HFF-Myc (cell line): ENCODE measurements around the gene CYP4Z1.
"Not testable (repeated sequence)": the region's sequence is repeated elsewhere in the genome, so short reads cannot be mapped to it uniquely, and the experiment has no call there.

ENCODE experiments used
- DNase-seq: peaks from one replicate; pipeline ENCODE4 v3.0.0-alpha.2; 2011; ENCODE audit warnings: low read depth; ENCODE audit errors: extremely low read depth
- H3K4me3 ChIP-seq: replicated peaks from 2 replicates; pipeline ENCODE4 v1.5.1; 2011; ENCODE audit warnings: low read depth, mild to moderate bottlenecking, control low read depth, low read length
- TF ChIP-seq, protein P1 (sequence below): IDR thresholded peaks from 2 replicates; pipeline ENCODE4 v1.5.1; 2012; ENCODE audit warnings: mild to moderate bottlenecking, low read depth, low read length, control low read depth; ENCODE audit errors: missing control alignments

The CYP4Z1 gene

DNA sequence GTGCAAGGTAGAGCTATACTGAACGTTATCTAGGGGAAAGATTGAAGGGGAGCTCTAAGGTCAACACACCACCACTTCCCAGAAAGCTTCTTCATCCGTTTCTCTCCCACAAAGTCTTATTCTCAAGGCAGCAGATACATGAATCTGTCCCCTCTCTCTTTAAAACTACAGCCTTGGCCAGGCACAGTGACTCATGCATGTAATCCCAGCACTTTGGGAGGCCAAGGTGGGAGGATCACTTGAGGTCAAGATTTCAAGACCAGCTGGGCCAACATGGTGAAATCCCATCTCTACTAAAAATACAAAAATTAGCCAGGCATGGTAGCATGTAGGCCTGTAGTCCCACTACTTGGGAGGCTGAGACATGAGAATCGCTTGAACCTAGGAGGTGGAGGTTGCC lies 35.4 kb upstream of the CYP4Z1 start:
- TF ChIP-seq, protein P1, sequence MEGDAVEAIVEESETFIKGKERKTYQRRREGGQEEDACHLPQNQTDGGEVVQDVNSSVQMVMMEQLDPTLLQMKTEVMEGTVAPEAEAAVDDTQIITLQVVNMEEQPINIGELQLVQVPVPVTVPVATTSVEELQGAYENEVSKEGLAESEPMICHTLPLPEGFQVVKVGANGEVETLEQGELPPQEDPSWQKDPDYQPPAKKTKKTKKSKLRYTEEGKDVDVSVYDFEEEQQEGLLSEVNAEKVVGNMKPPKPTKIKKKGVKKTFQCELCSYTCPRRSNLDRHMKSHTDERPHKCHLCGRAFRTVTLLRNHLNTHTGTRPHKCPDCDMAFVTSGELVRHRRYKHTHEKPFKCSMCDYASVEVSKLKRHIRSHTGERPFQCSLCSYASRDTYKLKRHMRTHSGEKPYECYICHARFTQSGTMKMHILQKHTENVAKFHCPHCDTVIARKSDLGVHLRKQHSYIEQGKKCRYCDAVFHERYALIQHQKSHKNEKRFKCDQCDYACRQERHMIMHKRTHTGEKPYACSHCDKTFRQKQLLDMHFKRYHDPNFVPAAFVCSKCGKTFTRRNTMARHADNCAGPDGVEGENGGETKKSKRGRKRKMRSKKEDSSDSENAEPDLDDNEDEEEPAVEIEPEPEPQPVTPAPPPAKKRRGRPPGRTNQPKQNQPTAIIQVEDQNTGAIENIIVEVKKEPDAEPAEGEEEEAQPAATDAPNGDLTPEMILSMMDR, result no peak
- H3K4me3 ChIP-seq, result no peak overlapping the region
- DNase-seq, result no peak

DNA sequence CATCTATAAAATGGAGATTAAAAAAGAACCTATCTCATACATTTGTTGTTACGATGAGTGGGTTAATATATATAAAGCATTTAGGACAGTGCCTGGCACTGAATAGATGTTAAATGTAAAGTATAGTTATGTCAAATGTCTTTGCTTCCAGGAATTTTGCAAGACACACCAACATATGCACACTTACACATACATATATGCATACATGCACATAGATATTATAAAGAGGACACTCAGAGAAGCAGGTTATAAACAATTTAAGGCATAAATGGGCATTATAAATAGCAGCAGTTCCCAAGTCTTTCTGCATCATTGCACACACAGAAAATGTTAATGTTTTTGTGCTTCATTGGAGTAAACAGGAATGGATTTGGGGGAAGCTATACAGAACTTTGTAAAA lies 30.3 kb upstream of the CYP4Z1 start:
- H3K4me3 ChIP-seq, result no peak overlapping the region
- TF ChIP-seq, protein P1, result no peak
- no peak for DNase-seq

DNA sequence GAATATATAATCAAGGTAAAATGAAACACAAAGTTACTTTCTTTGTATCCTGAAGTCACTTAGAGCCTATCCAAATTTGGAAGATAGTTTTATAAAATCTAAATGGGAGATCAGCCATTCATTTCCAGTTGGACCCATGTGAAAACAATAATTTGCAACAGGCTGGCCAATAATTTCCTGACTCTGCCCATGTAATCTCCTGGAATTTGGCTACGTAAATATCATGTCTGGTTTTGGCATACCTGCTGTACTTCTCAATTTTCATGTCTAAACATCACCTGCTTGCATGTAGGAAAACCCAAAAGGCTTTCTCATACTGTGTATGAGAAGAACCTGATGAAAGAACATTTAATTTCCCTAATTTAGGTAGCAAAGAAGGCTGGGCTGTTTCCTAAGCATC lies 7.7 kb upstream of the CYP4Z1 start:
- H3K4me3 ChIP-seq, result no peak overlapping the region
- TF ChIP-seq, protein P1, result no peak
- no peak for DNase-seq

DNA sequence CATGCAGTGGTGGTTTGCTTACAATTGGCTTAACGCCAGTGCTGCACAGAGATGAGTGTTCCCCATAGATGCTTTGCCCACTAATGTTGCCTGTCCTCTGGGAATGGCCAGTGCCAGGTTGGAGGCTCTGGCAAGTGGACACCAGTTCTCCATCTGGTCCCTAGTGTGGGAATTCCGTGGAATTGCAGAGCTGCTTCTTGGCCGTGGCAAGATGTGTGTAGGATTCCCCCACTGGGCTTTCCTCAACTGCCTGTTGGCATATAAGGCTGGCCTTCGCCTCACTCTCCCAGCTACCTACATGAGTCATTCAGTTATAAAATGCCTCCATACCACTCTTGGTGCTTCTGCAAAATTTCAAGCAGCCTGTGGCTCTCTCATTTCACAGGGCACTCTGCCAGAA lies 2.0 kb downstream of the CYP4Z1 start:
- not testable (repeated sequence) for H3K4me3 ChIP-seq, DNase-seq

DNA sequence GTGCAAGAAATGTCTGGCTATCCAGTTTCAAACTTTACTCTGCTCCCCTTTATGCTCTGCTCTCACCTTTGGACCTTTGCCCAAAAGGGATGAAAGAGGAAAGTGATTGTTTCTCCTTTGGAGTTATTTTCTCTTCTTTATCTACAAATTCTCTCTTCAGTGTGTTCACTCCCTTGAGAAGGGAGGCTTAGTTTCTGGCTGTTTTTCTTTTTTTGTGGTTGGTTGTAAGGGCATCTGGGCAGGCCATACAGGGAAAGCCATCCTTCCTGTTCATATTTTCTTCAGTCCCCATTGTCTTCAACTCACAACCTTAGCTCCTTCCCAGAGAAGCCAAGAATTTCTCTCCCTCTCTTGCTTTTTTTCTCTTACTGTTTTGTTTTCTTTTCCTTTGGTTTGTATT lies 2.5 kb downstream of the CYP4Z1 start:
- not testable (repeated sequence) for H3K4me3 ChIP-seq, DNase-seq

DNA sequence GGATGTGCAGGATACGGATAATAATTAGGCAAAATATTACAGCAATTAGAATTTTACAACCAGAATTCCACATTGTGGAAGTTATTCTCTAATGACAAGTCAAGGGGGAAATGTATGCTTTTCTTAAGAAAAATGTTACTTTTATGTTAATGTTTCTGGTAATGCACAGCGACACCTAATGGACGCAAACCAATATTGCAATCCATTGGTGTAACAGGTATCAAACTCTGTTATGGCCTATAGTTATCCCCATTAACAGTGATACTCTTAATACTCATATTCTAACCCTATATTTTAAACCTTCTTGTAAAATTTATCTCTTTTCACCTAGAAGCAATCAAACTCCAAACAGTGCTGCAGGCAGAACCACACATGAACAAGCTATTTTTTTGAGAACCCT lies 22.3 kb downstream of the CYP4Z1 start:
- TF ChIP-seq, protein P1, result peak; percentile 23
- H3K4me3 ChIP-seq, result not testable (repeated sequence)

DNA sequence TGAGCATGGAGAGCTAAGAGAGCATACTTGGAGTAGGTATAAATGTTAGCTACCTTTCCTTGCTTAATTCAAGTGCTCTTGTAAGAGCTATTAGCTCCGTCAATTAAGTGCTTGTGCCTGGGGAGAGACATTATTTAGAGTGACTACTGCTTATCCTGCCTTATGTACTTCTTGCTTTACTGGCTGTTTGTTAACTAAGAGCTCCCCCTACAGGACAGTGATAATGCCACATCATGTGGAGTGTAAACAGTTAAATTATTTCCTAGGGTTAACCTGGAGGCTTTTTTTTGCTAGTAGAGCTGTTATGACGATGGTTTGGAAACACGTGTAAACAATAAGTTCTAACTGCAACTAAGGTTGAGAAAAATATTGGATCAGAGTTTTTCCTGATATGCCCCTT lies 24.4 kb downstream of the CYP4Z1 start:
- DNase-seq, H3K4me3 ChIP-seq: not testable (repeated sequence)

More for the DNA sequence above, 22.3 kb downstream of the CYP4Z1 start:
- peak; percentile 4 for DNase-seq

DNA sequence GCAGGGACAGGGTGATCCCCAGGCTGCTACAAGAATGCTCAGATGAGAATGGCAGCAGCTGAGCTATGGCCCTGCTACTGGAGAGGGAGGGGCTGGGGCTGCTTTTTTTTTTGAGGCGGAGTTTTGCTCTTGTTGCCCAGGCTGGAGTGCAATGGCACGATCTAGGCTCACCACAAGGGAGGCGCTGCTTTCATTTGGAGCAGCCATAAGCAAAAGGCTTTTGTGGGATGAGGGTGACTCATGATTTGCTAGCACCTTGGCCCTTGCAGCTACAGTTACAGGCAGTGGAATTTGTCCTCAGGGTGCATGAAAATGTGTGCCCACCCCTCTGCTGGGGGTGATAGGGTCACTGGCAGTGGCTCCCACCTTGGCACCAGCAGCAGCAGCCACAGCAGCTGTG lies 37.8 kb downstream of the CYP4Z1 start:
- DNase-seq, result no peak
- TF ChIP-seq, protein P1, result no peak
- no peak overlapping the region for H3K4me3 ChIP-seq

DNA sequence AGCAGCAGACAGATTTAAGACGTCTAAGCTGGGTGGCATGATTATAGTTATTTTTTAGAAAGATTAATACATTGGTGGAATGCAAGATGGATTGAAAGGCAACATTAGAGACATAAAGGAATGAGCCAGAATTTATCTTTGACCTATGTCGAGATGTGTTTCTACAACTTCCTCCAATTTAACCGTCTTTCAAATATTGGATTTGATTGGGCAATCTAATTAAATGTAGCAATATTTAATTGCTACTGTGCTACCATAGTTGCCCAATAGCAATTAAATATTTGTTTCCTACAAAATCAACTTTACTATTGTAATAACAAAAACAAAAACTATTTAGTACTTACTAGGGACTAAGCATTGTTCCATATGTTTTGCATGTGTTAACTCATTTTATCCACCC lies 39.8 kb downstream of the CYP4Z1 start:
- DNase-seq, result no peak
- no peak overlapping the region for H3K4me3 ChIP-seq
- TF ChIP-seq, protein P1, result no peak

DNA sequence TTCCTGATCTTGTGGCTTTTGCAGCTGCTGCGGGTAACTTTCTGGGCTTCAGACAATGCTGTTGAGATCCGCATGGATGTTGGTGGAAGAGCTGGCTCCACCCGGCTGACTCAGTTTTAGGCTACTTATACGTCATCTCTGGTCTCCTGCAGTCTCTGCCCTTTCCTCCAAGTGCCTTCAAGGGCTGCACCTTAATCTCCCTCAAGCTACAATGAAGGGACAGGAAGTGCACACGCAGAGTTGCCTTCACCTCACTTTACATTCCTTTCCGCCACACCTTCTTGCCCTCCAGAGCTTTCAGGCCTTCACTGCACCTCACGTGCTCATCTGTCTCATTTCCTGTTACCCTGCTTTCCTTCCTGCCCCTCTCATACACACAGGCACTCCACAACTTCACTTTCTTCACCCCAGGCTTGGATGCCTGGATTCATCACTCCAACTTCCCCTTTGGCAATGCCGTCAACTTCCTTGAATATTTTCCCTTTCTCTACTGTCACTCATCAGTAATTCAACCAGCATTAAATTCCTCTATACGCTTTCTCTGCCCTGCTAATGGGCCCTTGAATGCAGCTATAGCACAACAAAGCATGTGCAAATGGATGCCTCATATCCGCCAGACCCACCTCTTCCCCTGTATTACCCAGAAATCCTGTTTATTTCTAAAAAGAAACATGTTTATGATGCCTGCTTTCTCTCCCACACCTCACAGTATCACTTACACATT lies 41.0 kb downstream of the CYP4Z1 start:
- DNase-seq, H3K4me3 ChIP-seq: not testable (repeated sequence)

DNA sequence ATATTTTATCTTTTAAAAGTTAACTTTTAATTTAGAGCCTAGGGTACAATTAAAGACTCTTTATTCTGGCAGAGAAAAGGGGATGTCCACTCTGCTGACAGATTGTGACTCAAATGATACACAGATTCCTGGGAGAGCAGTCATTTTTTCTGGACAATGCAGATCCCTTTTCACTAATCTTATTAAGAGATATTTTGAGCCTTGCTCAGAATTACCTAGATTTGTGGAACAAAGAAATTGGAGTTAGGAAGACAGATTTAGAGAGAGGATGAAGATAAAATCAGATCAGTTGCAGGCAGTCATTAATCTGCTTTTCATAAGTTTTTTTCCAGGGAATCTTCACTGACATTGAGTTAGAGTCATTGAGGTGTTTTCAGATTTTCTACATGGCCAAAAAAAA lies 42.5 kb downstream of the CYP4Z1 start:
- not testable (repeated sequence) for DNase-seq, H3K4me3 ChIP-seq
